OCI-LY3 (cell line): ENCODE results near the gene PARD6G.

ENCODE experiments used
- H2AFZ ChIP-seq: fragments of 200-600, 300-600 bp; shearing (Covaris generic); 2 replicates; pipeline ENCODE4 v1.6.0; 2014; ENCODE audit warnings: antibody characterized with exemption, low read depth, low read length
- H3K27ac ChIP-seq: fragments of 200-600, 300-600 bp; sonication (generic); 2 replicates; pipeline ENCODE4 v1.5.1; 2014; ENCODE audit warnings: mild to moderate bottlenecking, low read length, moderate library complexity, mixed read lengths
- H3K27me3 ChIP-seq: fragments of 200-600, 300-600 bp; sonication (generic); 2 replicates; pipeline ENCODE4 v1.6.1; 2014; ENCODE audit warnings: low read depth, low read length, mixed read lengths
- H3K36me3 ChIP-seq: fragments of 200-600, 300-600 bp; sonication (generic); replicated peaks from 2 replicates; pipeline ENCODE3; 2014; ENCODE audit warnings: low read depth, low read length, mixed read lengths
- H3K4me1 ChIP-seq: fragments of 300-600, 200-600 bp; sonication (generic); 2 replicates; pipeline ENCODE4 v1.6.1; 2014; ENCODE audit warnings: low read length, mixed read lengths
- H3K4me2 ChIP-seq: fragments of 200-600, 300-600 bp; sonication (generic); 2 replicates; pipeline ENCODE4 v1.6.1; 2014; ENCODE audit warnings: low read length, mixed read lengths
- H3K4me3 ChIP-seq: fragments of 300-600, 200-600 bp; sonication (generic); 2 replicates; pipeline ENCODE4 v1.5.1; 2014; ENCODE audit warnings: antibody characterized with exemption, mild to moderate bottlenecking, low read length, moderate library complexity
- H3K79me2 ChIP-seq: fragments of 300-600, 200-600 bp; shearing (Covaris generic); 2 replicates; pipeline ENCODE4 v1.6.1; 2014; ENCODE audit warnings: mild to moderate bottlenecking, low read length, mixed read lengths
- H3K9ac ChIP-seq: fragments of 300-600, 200-600 bp; shearing (Covaris generic); 2 replicates; pipeline ENCODE4 v1.6.0; 2014; ENCODE audit warnings: mild to moderate bottlenecking, low read length, moderate library complexity
- H3K9me3 ChIP-seq: fragments of 200-600, 300-600 bp; shearing (Covaris generic); 2 replicates; pipeline ENCODE4 v1.6.1; 2014; ENCODE audit warnings: low read length, mixed read lengths; ENCODE audit not compliant: insufficient read depth
- H4K20me1 ChIP-seq: fragments of 200-600, 300-600 bp; sonication (generic); 2 replicates; pipeline ENCODE4 v1.6.1; 2016; ENCODE audit warnings: low read length, mixed read lengths; ENCODE audit not compliant: insufficient read depth
- CTCF ChIP-seq: fragments of 200-600, 300-600 bp; sonication (generic); IDR thresholded peaks from 2 replicates; pipeline ENCODE4 v1.5.1; 2014; ENCODE audit warnings: antibody characterized with exemption, low read length, low read depth
- EZH2phosphoT487 ChIP-seq: fragments of 200-600 bp; shearing (Covaris generic); IDR thresholded peaks from 2 replicates; pipeline ENCODE4 v1.6.1; 2018; ENCODE audit warnings: antibody characterized with exemption, mixed run types, low read depth

Gene PARD6G

DNA sequence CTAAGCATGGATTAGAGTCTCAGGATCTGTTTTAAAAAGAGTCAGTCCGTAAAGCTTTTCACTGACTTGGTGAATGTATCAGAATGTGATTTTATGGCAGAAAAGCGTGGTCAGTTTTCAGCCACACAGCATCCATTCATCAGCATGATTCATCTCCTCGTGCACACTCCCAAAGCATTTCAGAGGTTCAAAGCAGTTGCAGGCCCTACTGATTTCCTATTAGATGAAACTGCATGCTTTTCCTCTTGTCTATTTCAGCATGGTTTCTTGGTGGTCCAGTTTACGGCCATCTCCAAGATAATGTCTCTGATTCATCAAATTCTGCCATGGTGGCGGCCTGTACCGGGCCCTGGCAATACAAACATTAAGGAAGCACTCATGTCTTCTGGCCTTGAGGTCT lies 4.8 kb upstream of the PARD6G start:
- H3K27ac ChIP-seq, result no peak overlapping the region
- H3K9ac ChIP-seq, result no peak overlapping the region

DNA sequence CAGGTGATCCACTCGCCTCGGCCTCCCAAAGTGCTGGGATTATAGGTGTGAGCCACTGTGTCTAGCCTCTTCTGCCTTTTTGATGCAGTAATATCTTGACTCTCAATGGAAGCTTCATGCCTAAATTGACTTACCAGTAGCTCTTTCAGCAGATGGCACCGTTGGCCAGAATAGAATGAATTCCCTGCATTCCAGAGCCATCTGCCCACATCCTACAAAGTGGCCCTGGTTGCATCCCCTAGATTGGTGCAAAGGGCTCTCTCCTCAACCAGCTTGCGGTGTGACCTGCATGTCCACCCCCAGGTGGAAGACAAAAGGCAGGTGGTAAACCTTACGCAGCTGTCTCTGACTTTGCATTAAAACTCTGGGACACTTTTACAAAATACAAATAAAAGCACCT lies 4.4 kb upstream of the PARD6G start:
- Histone ChIP-seq H3K4me1 (peaks cover 4% of the 10 kb centered on the region), H4K20me1 (no peaks in the 10 kb centered on the region), H3K4me3 (no peak overlapping the region), H3K4me2 (no peak overlapping the region), H3K36me3 (no peaks in the 10 kb centered on the region), H3K27me3 (peaks cover 60% of the 10 kb centered on the region), H3K27ac (no peak overlapping the region), H2AFZ (no peak overlapping the region), H3K9me3 (no peaks in the 10 kb centered on the region), H3K9ac (no peak overlapping the region), H3K79me2 (no peaks in the 10 kb centered on the region)
- TF ChIP-seq CTCF (no peak), EZH2phosphoT487 (no peak)

More for the DNA sequence above, 4.8 kb upstream of the PARD6G start:
- no peak overlapping the region for H2AFZ ChIP-seq
- no peak overlapping the region for H3K4me3 ChIP-seq
- H3K79me2 ChIP-seq, result no peaks in the 10 kb centered on the region
- no peak overlapping the region for H3K4me2 ChIP-seq
- TF ChIP-seq EZH2phosphoT487 (no peak), CTCF (no peak)
- H3K4me1 ChIP-seq, result peaks cover 4% of the 10 kb centered on the region
- H3K9me3 ChIP-seq, result no peaks in the 10 kb centered on the region
- peaks cover 64% of the 10 kb centered on the region for H3K27me3 ChIP-seq
- H4K20me1 ChIP-seq, result no peaks in the 10 kb centered on the region
- H3K36me3 ChIP-seq, result no peaks in the 10 kb centered on the region

GRCh38 chr18:80250740-80251364 lies 3.5 kb upstream of the PARD6G start:
- Histone ChIP-seq H3K4me3 (no peak overlapping the region), H3K4me2 (no peak overlapping the region), H3K9ac (no peak overlapping the region), H3K4me1 (peaks cover 8% of the 10 kb centered on the region), H3K27ac (no peak overlapping the region), H3K27me3 (peaks cover 58% of the 10 kb centered on the region), H3K9me3 (no peaks in the 10 kb centered on the region), H4K20me1 (no peaks in the 10 kb centered on the region), H2AFZ (no peak overlapping the region), H3K36me3 (no peaks in the 10 kb centered on the region), H3K79me2 (no peaks in the 10 kb centered on the region)
- TF ChIP-seq EZH2phosphoT487, result no peak
- no peak for TF ChIP-seq CTCF

- Histone ChIP-seq H3K27me3 (peaks cover 53% of the 10 kb centered on the region), H3K4me2 (no peak overlapping the region), H3K36me3 (no peaks in the 10 kb centered on the region), H3K4me1 (peaks cover 8% of the 10 kb centered on the region), H3K9ac (no peak overlapping the region), H3K9me3 (no peaks in the 10 kb centered on the region), H3K27ac (no peak overlapping the region), H3K4me3 (no peak overlapping the region), H4K20me1 (peaks cover 8% of the 10 kb centered on the region; the same call in 1 of the 2 replicates), H2AFZ (no peak overlapping the region), H3K79me2 (no peaks in the 10 kb centered on the region)
- no peak for TF ChIP-seq EZH2phosphoT487
- no peak for TF ChIP-seq CTCF
These were observed 2.1 kb upstream of the PARD6G start for GRCh38 chr18:80249217-80250093.
